Suppressor macrophage (primary cell): ENCODE results near the gene CMIP.

Experiments used
- DNase-seq, 4 experiments: peaks; one replicate each; pipeline ENCODE4 v3.0.0-alpha.2; 2020 to 2022

CMIP gene

DNA sequence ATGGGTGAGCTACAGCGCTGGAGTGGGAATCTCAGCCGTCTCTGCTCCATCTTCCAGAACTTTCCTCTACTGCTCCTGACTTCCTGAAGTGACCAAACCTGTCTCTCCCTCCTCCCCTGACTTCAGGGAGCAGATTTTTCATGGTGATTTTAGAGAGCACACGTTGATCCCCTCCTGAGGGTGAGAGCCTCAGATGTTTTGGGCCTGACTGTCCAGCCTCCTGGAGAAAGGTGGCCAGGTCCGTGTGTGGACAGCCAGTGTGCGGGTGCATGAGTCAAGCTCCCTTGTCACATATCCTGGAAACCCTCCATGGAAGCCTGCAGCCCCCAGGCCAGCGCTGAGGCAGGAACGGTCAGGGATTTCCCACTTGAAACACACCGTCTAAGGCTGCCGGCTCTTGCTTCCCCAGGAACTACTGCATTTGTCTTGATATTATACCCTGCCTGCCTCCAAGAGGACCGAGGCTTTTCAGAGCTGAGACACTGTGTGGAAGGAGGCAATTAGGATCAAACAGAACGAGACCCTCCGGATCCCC lies 143.1 kb downstream of the CMIP start:
- no peak for DNase-seq

- no peak for DNase-seq
Observed at GRCh38 chr16:81588326-81589081, 143.9 kb downstream of the CMIP start.

DNA sequence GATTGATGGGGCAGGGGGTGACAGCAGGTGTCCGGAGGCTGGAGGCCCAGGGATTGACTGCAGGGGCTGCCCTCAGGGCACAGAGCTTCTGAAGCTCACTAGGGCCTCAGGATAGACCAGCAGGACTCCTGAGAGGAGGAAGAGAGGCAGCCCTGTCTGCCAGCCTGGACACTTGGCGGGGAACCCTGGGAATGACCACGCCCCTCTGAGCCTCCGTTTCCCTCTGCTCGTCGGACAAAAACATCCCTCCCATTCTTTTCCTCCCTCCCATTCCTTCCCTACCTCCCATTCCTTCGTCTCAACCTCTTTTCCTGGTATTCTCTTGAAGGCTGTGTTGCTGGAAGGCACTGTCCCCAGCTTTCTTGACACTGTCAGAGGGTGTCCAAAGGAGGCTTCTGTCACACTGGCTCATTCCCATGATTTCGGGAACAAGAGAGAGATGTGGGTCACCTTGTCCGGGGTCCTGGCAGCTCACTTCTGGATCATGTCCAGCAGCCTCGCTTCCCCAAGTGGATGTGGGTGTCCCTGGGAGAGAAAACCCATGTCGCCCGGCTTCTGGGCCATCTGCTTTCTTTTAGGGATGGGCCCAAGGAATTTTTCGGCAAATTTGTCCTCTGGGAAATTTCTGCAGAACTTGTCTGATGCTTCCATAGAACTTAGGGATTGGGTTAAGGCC lies 145.5 kb downstream of the CMIP start:
- DNase-seq: no peak

DNA sequence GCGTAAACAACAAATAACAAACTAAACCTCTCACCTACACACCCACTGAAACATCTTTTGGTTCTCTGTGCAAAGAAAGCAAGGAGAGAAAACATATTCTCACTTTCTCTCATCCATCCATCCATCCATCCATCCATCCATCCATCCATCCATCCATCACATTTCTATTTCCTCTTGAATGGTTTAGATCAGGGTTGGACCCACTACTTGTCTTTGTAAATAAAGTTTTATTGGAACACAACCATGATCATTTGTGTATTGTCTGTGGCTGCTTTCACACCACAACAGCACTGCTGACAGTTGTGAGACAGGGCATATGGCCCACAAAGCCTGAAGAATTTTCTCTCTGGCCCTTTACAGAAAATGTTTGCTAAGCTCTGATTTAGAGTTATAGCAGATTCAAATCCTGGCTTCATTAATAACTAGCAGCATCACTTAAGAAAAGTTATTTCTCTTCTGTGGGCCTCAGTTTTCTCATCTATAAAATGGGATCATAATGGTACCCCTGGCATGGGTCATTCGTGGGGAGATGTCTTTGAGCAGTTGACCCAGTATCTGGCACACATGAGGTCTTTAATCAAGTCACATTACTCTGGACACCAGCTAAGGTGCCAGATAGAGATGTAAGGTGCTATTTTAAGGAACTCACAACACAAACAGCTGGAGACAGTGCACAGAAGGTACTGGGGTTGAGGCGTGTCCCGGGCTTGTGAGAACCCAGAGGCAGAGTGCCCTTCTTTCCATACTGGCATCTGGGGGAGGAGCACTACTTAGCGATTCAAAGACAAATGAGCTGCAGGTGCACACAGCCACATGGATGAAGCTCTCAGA lies 146.3 kb downstream of the CMIP start:
- no peak for DNase-seq

DNA sequence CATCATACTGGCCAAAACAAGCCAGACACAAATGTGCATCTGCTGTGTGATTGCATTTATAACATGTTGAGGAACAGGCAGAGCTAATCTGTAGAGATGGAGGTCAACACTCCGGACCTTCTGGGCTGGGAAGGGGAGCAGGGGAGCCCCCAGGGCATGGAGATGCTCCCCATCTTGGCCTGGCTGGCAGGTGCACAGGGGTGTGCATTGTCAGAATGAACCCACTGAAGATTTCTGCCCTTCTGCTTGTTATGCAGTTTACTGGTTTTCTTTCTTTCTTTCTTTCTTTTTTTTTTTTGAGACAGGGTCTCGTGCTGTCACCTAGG lies 146.9 kb downstream of the CMIP start:
- DNase-seq: no peak

- no peak for DNase-seq
Observed at GRCh38 chr16:81592353-81592866, 147.8 kb downstream of the CMIP start.

DNA sequence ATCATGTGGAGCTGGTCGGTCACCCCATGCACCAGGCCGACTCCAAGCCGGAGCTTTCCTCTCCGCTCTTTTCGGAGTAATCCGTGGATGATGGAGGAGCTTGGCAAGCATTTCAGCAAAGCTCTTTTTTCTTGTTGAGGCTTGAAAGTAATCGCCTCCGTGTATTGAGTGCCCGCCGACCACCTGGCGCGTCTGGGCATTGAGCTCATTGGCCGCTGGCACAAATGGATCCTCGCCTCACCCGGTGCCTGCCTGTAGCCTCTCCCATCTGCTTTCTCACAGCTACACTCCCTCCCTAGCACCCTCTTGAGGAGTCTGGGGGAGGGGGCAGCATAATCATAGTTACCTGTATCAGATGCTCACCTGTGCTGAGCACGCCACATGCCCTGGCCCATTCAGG lies 148.9 kb downstream of the CMIP start:
- DNase-seq: no peak

- DNase-seq: peak in 1 of 4 experiments; percentile 14
Observed at GRCh38 chr16:81595629-81596292, 151.2 kb downstream of the CMIP start.

DNA sequence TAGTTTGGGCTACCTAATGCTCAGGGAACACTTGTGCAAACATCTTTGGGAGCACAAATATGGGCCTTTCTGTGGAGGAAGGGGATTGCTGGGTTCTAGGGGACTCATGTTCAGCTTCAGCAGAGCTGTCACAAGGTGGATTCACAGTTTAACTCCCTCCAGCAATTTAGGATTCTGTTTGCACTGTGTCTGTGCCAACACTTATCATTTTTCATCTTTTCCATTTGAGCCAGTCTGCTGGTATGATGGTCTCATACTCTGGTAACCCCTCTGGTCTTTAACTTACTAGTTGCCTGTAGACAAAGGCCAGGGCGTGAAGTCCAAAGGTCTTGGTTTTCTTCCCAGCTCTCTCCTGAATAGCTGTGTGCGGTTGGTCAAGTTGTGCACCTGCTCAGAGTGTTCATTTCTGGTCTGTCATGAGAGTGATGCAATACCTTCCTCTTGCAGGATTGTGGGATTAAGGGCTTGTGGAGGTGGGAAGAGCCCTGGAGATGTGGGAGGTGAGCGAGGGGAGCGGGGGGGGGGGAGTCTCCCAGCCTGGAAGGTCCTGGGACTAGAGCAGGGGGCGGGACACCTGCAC lies 152.6 kb downstream of the CMIP start:
- DNase-seq: no peak

GRCh38 chr16:81598083-81598482 lies 153.5 kb downstream of the CMIP start:
- DNase-seq: no peak

GRCh38 chr16:81599034-81599744 lies 154.6 kb downstream of the CMIP start:
- no peak for DNase-seq

GRCh38 chr16:81600275-81600674 lies 155.7 kb downstream of the CMIP start:
- DNase-seq: no peak

DNA sequence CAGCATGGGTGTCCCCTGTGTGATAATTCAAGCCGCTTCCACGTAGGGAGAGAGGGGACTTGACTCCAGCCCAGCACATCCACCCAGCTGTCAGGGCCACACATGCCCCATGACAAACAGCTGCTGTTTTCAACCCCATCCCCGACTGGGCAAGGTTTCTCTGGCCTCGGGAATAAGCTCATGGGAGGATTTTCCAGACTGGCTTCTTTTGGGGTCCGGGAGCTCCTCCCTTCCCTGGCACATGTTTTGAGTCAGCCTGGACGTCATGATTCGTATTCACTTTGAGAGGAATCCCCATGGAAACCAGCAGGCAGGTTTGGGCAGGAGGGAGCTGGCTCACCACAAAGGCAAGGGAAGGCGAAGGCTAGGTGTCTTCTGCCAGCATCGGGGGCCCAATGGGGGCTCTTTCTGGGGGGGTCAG lies 156.4 kb downstream of the CMIP start:
- DNase-seq: no peak

GRCh38 chr16:81601601-81602255 lies 157.1 kb downstream of the CMIP start:
- no peak for DNase-seq

DNA sequence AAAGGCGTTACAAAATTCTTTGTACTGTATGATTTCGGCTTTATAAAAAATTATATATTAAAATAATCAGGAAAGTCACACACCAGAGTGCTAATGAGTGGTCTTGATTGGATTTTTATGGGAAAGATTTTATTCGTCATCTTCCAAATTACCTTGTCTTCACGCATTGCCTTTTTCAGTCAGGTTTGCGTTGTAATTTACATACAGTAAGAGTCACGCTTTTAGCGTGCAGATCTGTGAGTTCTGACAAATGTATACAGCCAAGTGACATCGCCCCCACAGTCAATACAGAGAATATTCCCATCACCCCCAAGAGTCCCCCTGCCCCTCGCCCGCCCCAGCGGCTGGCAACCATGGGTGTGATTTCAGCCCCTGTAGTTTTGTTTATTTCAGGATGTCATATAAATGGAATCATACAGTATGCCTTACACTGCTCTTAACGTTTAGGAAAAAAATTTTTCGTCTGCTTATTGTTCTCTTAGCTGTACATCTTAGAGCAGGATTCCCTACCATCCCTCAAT lies 157.7 kb downstream of the CMIP start:
- DNase-seq: no peak

GRCh38 chr16:81602792-81603191 lies 158.2 kb downstream of the CMIP start:
- DNase-seq: no peak

- DNase-seq: no peak
Observed at GRCh38 chr16:81604960-81605383, 160.4 kb downstream of the CMIP start.

GRCh38 chr16:81606039-81606438 lies 161.4 kb downstream of the CMIP start:
- no peak for DNase-seq

- DNase-seq: no peak
Observed at GRCh38 chr16:81607006-81607405, 162.4 kb downstream of the CMIP start.

GRCh38 chr16:81607805-81608522 lies 163.4 kb downstream of the CMIP start:
- no peak for DNase-seq
